Measurements from ENCODE around the gene PNPLA5.

DNA sequence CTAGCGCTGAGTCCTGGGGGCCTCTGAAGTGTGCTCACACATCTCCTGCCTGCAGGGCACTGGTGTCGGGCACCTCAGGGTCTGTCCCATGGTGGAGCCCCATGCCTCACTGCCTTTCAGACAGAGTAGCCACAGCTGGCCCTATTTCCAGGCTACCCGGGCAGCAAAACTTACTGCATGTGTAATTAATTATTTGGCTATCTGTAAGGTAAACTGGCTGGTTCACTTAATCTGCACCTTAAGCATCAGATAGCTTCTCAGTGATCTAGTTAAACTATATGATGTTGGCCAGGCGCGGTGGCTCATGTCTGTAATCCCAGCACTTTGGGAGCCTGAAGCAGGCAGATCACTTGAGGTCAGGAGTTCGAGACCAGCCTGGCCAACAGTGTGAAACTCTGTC lies 37.1 kb upstream of the PNPLA5 start:
- TF ChIP-seq, protein P1, sequence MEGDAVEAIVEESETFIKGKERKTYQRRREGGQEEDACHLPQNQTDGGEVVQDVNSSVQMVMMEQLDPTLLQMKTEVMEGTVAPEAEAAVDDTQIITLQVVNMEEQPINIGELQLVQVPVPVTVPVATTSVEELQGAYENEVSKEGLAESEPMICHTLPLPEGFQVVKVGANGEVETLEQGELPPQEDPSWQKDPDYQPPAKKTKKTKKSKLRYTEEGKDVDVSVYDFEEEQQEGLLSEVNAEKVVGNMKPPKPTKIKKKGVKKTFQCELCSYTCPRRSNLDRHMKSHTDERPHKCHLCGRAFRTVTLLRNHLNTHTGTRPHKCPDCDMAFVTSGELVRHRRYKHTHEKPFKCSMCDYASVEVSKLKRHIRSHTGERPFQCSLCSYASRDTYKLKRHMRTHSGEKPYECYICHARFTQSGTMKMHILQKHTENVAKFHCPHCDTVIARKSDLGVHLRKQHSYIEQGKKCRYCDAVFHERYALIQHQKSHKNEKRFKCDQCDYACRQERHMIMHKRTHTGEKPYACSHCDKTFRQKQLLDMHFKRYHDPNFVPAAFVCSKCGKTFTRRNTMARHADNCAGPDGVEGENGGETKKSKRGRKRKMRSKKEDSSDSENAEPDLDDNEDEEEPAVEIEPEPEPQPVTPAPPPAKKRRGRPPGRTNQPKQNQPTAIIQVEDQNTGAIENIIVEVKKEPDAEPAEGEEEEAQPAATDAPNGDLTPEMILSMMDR (conservative IDR thresholded peaks at IDR 0.05), result no peak
- TF ChIP-seq EZH2 (IDR thresholded peaks at IDR 0.05; ENCODE audit: low read depth), result no peak
